ENCODE results near the gene DEFB115.
"Not testable (repeated sequence)": the region's sequence is repeated elsewhere in the genome, so short reads cannot be mapped to it uniquely, and the experiment has no call there.

The DEFB115 gene

GRCh38 chr20:31274441-31274840 is 17.0 kb downstream of the DEFB115 start:
- no peak for TF ChIP-seq SP1 (IDR thresholded peaks at IDR 0.05)
- no peak for TF ChIP-seq PKNOX1 (IDR thresholded peaks at IDR 0.05)
- no peak for TF ChIP-seq FOXK2 (IDR thresholded peaks at IDR 0.05)
- TF ChIP-seq ARNT (IDR thresholded peaks at IDR 0.05), result no peak
- no peak for TF ChIP-seq NFRKB (IDR thresholded peaks at IDR 0.05)
- TF ChIP-seq ZNF384 (IDR thresholded peaks at IDR 0.05), result no peak
- no peak for TF ChIP-seq LEF1 (IDR thresholded peaks at IDR 0.05; ENCODE audit: borderline replicate concordance)
- no peak for TF ChIP-seq ELF4 (IDR thresholded peaks at IDR 0.05)
- TF ChIP-seq FOXM1 (IDR thresholded peaks at IDR 0.05; ENCODE audit: borderline replicate concordance), result no peak
- no peak for TF ChIP-seq FOXA1 (IDR thresholded peaks at IDR 0.05)
- TF ChIP-seq CTBP1 (IDR thresholded peaks at IDR 0.05; ENCODE audit: borderline replicate concordance), result no peak
- CTCF ChIA-PET, result no interaction called here
- no peak for DNase-seq (ENCODE audit: extremely low spot score)
- POLR2A ChIA-PET, result no interaction called here

- no peak for DNase-seq (ENCODE audit: extremely low spot score)
- POLR2A ChIA-PET, result no interaction called here
- CTCF ChIA-PET, result no interaction called here
- TF ChIP-seq FOXK2 (IDR thresholded peaks at IDR 0.05), result no peak
- no peak for TF ChIP-seq SP1 (IDR thresholded peaks at IDR 0.05)
- TF ChIP-seq TARDBP (IDR thresholded peaks at IDR 0.05), result no peak
- TF ChIP-seq CTBP1 (IDR thresholded peaks at IDR 0.05; ENCODE audit: borderline replicate concordance), result no peak
- no peak for TF ChIP-seq FOXM1 (IDR thresholded peaks at IDR 0.05; ENCODE audit: borderline replicate concordance)
- TF ChIP-seq BHLHE40 (IDR thresholded peaks at IDR 0.05; ENCODE audit: borderline replicate concordance), result no peak
- no peak for TF ChIP-seq PKNOX1 (IDR thresholded peaks at IDR 0.05)
- TF ChIP-seq ELF4 (IDR thresholded peaks at IDR 0.05), result no peak
- no peak for TF ChIP-seq LEF1 (IDR thresholded peaks at IDR 0.05; ENCODE audit: borderline replicate concordance)
- no peak for TF ChIP-seq NFRKB (IDR thresholded peaks at IDR 0.05)
- TF ChIP-seq FOXA1 (IDR thresholded peaks at IDR 0.05), result no peak
- no peak for TF ChIP-seq HDGF (IDR thresholded peaks at IDR 0.05; ENCODE audit: borderline replicate concordance)
- TF ChIP-seq SUZ12 (IDR thresholded peaks at IDR 0.05), result no peak
- TF ChIP-seq ARNT (IDR thresholded peaks at IDR 0.05), result no peak
- TF ChIP-seq ZNF384 (IDR thresholded peaks at IDR 0.05), result no peak
- TF ChIP-seq L3MBTL2 (conservative IDR thresholded peaks at IDR 0.05), result no peak
Observed at GRCh38 chr20:31278178-31278577, 20.7 kb downstream of the DEFB115 start.

GRCh38 chr20:31284964-31285363 is 27.5 kb downstream of the DEFB115 start:
- DNase-seq (ENCODE audit: extremely low spot score); POLR2A ChIA-PET; CTCF ChIA-PET: not testable (repeated sequence)

- TF ChIP-seq TARDBP (IDR thresholded peaks at IDR 0.05), result no peak
- TF ChIP-seq ELF4 (IDR thresholded peaks at IDR 0.05), result no peak
- no peak for TF ChIP-seq SUZ12 (IDR thresholded peaks at IDR 0.05)
- TF ChIP-seq HDGF (IDR thresholded peaks at IDR 0.05; ENCODE audit: borderline replicate concordance), result no peak
- TF ChIP-seq SP1 (IDR thresholded peaks at IDR 0.05), result no peak
- no peak for TF ChIP-seq CTBP1 (IDR thresholded peaks at IDR 0.05; ENCODE audit: borderline replicate concordance)
- TF ChIP-seq ARNT (IDR thresholded peaks at IDR 0.05), result no peak
- no peak for TF ChIP-seq FOXM1 (IDR thresholded peaks at IDR 0.05; ENCODE audit: borderline replicate concordance)
- no peak for TF ChIP-seq NFRKB (IDR thresholded peaks at IDR 0.05)
- no peak for TF ChIP-seq L3MBTL2 (conservative IDR thresholded peaks at IDR 0.05)
- TF ChIP-seq BHLHE40 (IDR thresholded peaks at IDR 0.05; ENCODE audit: borderline replicate concordance), result no peak
- no peak for TF ChIP-seq LEF1 (IDR thresholded peaks at IDR 0.05; ENCODE audit: borderline replicate concordance)
- no peak for TF ChIP-seq FOXA1 (IDR thresholded peaks at IDR 0.05)
- TF ChIP-seq FOXK2 (IDR thresholded peaks at IDR 0.05), result no peak
- TF ChIP-seq ZNF384 (IDR thresholded peaks at IDR 0.05), result no peak
- CTCF ChIA-PET, result no interaction called here
- no peak for DNase-seq (ENCODE audit: extremely low spot score)
- POLR2A ChIA-PET, result no interaction called here
Observed at GRCh38 chr20:31308535-31309162, 51.2 kb downstream of the DEFB115 start, which contains the start of gene DEFB116. Gene DEFB116, minus strand, starts transcription at chr20:31308585. Its CDS starts 0 bp downstream, at chr20:31308585.

Data from HEK293T (cell line).